Activated gamma-delta T cell treated with anti-CD3 and anti-CD28 coated beads, Interleukin-2, amount 50 U/mL, for 16 hours (primary cell): ENCODE results near the gene OSBPL3.

ENCODE experiments used
- DNase-seq: peaks from one replicate; pipeline ENCODE4 v3.0.0-alpha.2; 2020; ENCODE audit warnings: low read depth

Gene OSBPL3

GRCh38 chr7:24896031-24896501 lies 83.9 kb downstream of the OSBPL3 start:
- no peak for DNase-seq

- no peak for DNase-seq
Observed at GRCh38 chr7:24894429-24895221, 85.4 kb downstream of the OSBPL3 start.

DNA sequence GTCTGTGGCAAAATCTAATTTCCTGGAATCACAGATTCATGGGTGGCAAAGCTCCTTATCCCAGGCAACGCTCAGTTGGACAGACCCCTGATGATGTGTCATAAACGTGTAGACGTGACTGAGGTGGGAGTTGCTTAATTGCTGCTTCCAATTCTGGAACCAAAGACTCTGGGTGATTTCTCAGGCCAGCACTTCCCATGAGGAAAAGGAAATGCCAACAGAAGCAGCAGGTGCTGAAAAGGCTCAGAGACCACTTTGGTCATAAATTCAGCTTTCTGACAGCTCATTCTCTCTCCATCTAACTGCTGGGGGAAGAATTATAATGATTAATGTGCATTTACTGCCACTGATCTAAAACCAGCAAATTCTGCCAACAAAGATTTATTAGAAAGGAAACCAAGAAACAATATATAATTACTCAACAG lies 88.7 kb downstream of the OSBPL3 start:
- no peak for DNase-seq

DNA sequence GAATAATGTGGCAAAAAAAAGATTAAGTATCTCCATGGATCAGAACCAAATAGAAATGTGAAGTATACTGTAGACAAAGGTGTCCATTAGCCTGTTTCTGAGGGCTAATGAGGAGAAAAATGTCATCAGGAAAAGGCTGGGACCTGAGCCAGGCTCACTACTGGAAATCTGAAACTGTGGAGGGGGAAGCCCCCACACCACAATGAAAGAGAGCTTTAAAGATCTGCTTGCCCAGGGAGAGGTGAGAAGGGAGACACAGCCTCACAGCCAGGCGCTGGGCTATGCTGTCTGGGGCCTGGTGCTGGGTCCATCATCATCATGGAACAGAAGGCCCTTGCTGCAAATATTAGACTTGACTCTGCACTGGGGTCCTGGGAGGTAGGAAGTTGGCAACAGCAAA lies 90.4 kb downstream of the OSBPL3 start:
- no peak for DNase-seq

DNA sequence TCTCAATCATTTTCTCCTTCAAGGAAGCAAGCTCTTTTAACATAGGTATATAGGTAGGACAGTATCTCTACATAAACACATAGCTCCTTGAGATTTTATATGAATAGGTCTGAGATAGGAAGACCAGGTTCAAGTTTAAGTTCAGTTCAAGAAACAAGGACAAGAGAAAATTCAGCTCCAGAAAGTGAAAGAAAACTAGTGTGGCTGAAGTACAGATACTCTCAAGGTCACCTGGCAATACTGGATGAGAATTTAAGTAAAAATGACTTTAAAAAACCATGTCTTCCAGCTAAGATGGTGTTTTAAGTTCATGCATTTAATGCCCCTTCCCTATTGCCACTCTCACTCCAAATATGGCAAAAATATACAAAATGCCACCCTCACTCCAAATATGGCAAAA lies 91.3 kb downstream of the OSBPL3 start:
- DNase-seq, result no peak

DNA sequence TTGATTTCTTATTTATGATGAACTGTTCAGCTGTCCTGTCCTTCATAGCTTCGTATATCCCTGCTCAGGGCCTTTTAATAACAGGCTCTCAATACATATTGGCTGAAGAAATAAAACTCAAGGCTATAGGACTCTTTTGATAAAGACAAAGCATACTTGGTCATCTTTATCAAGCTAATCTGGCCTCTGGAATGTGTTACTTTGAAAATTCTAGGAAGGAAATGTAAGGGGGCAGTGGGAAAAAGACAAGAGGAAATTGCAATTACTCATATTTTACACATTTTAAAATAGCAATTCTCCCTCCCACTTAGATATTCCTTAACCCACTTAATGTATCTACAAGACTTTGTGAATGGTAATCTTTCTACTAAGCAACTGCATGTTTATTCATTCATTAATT lies 94.3 kb downstream of the OSBPL3 start:
- DNase-seq, result no peak

DNA sequence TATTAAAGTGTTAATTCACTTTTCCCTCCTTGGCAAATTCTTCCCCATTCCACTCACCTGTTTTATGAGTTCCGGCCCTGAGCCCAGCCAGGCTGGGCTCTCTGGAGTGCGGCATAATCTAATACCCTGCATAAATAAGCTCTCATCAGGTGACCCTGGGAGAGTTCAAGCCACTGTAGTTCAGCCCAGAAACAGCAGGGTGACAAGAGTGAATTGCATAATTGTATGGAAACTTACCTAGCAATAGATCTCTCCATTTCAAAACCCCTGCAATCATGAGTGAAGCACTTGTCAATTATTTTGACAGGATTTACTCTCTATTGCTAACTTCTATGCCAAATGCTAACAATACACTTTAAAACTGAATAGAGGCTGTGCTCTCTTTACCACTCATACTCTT lies 94.7 kb downstream of the OSBPL3 start:
- DNase-seq, result no peak

- DNase-seq, result no peak
Observed at GRCh38 chr7:24884401-24884800, 95.6 kb downstream of the OSBPL3 start.

GRCh38 chr7:24883622-24884013 lies 96.4 kb downstream of the OSBPL3 start:
- DNase-seq, result no peak

DNA sequence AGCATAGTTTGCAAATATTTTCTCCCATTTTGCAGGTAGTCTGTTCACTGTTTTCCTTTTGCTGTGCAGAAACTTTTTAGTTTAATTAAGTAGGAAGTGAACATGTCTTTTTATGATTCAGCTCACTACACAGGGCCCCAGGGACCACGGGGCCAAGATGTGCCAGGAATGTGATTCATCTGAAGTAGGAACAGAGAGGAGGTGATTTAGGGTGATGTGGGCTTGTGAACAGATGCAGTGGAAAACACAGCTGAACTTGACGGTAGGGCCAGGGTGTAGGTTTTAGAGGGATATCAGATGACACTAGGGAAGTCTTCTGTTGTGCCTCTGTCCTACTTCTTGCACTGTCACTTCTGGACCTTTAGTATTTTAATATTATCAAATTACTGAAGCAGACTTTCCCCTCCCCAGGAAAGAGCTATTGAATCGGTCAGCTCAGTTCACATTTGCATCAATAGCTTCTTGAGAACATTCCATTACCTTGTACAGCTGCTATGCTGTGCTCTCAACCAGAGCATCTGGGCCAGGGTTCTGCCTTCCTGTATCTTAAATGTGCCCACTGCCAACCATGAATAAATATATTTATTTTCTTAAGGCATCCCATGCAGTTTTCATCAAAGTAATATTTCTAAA lies 96.9 kb downstream of the OSBPL3 start:
- DNase-seq, result no peak

DNA sequence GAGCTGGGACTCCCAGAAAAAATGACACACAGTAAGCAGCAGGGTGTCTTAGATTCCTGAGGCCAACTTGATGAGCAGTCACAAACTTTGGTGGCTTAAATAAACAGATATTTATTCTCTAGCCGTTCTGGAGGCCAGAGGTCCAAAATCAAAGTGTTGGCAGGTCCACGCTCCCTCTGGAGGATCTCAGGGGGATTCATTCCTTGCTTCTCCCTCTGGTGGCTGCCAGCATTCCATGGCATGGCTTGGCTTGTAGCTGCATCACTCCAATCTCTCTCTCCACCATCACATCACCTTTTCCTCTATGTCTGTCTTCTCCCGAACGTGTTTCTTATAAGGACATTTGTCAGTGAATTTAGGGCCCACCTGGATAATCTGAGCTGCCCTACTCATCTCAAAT lies 98.4 kb downstream of the OSBPL3 start:
- DNase-seq, result no peak

DNA sequence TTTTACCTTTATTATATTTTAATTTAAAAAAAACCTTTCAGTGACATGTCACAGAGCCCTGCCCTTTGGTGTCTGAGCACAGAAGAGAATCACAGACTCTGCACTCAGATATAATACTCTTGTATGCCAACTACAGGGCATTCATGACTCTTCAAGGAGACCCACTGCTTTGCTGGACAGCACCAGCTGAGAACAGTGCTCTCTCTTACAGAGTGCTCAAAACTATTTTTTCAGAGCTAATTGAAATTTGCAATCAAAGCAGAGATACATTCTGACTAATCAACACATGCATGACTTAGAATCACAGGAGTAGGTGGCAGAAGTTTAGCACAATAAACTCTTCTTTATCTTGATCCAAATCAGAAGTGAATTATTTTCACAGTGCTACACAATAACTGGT lies 99.1 kb downstream of the OSBPL3 start:
- DNase-seq, result no peak

- no peak for DNase-seq
Observed at GRCh38 chr7:24879291-24879690, 100.7 kb downstream of the OSBPL3 start.

DNA sequence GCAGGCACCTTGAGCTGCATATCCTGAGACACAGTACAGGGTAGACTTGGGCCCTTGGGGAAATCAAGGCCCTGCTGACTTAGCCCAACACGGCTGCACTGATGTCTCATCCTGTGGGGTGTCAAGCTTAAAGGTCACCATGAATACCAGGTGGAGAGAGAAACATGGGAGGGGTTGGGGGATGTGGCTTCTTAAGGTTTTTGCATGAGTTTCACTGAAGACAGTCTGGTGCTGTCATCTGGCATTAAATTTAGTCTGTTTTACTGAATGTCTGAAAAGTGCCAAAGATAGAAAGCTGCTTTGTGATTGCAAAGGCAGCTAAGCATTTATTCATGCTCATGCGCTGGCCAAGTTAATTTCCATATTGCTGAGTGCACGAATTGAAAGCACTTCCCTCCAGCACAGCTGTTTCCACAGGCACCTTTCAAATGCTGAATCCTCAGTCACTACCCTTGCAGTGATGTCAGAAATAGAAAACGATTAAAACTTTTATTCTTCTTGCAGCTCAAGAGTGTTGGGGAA lies 102.1 kb downstream of the OSBPL3 start:
- DNase-seq, result no peak

- no peak for DNase-seq
Observed at GRCh38 chr7:24874791-24875190, 105.2 kb downstream of the OSBPL3 start.

GRCh38 chr7:24873944-24874343 lies 106.0 kb downstream of the OSBPL3 start:
- no peak for DNase-seq

- no peak for DNase-seq
Observed at GRCh38 chr7:24871770-24872169, 108.2 kb downstream of the OSBPL3 start.

- no peak for DNase-seq
Observed at GRCh38 chr7:24870766-24871165, 109.2 kb downstream of the OSBPL3 start.

DNA sequence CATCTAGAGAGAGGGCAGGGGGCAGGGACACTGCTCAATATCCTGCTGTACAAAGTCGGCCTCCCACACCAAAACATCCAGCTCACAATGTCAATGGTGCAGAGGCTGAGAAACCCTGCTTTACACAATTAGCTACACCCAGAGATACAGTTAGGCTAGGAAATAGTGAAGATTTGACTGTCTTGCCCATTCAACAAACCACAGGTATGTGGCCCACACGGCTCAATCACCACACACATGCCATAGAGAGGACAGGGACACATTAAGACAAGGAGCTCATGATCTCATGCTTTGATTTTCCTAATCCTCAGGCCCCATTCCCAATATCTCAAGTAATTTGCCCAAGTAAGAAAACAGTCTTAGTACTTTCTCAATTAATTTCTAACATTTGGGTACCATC lies 110.4 kb downstream of the OSBPL3 start:
- DNase-seq, result no peak

DNA sequence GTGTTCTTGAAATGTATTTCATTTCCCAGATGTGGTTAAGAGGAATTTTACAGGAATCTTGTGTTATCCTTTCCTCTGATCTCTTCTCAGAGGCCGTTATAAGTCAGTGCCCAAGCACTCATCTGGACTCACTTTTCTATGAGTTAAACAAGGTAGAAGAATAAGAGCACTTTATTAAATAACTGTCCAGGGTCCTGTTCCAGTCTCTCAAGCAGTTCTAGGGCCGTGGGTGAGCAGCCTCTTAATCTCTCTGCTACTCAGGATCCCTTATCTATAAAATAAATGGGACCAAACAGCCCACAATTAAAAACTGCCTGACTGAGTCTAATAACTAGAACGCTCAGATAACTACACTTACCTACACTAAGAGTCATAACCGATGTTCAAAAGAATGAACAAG lies 111.2 kb downstream of the OSBPL3 start:
- no peak for DNase-seq

DNA sequence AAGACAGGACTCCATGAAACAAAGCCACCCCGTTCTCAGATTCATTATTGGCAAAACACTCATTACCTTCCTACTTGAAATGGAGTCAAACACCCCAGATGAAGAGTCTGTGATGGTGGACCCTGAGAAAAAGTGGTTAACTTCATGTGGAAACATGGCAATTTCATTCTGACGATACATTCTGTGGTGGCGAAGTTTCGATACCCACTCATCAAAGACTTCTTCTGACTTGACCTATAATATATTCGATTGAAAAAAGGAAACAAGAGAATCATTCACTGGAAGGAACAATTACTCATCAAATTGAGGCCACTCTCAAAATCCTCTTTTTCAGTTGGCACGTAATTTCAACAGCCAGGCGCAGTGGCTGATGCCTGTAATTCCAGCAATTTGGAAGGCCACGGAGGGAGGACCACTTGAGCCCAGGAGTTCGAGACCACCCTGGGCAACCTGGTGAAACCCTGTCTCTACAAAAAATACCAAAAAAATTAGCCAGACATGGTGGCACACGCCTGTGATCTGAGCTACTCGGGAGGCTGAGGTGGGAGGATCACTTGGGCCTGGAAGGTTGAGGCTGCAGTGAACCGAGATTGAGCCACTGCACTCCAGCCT lies 113.9 kb downstream of the OSBPL3 start:
- no peak for DNase-seq

GRCh38 chr7:24864214-24864817 lies 115.7 kb downstream of the OSBPL3 start:
- no peak for DNase-seq

DNA sequence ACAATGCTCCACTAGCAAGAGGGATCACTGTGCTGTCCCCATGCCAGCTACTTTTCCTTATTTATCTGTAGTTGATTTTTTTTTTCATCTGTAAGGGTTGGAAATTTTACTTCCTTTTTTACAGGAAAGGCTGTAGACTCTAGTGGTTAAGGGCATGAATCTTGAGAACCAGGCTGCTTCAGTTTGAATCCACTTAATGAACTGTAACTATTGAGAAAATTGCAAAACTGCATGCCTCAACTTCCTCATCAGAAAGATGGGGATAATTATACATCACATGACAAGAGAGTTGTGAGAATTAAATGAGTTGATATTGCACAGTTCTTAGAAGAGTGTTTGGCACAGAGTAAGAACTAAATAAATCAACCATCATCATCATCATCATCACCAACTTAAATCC lies 116.4 kb downstream of the OSBPL3 start:
- DNase-seq, result no peak
